COLO829 (cell line): ENCODE results near the gene SMIM13.
A peak's percentile ranks its signal among the peaks of the same experiment; 100 is the strongest.

ENCODE experiments used
- DNase-seq: peaks from one replicate; pipeline ENCODE4 v3.0.0; 2012; ENCODE audit warnings: low spot score

The SMIM13 gene

GRCh38 chr6:11160199-11160598 is 66.6 kb downstream of the SMIM13 start:
- DNase-seq = no peak

DNA sequence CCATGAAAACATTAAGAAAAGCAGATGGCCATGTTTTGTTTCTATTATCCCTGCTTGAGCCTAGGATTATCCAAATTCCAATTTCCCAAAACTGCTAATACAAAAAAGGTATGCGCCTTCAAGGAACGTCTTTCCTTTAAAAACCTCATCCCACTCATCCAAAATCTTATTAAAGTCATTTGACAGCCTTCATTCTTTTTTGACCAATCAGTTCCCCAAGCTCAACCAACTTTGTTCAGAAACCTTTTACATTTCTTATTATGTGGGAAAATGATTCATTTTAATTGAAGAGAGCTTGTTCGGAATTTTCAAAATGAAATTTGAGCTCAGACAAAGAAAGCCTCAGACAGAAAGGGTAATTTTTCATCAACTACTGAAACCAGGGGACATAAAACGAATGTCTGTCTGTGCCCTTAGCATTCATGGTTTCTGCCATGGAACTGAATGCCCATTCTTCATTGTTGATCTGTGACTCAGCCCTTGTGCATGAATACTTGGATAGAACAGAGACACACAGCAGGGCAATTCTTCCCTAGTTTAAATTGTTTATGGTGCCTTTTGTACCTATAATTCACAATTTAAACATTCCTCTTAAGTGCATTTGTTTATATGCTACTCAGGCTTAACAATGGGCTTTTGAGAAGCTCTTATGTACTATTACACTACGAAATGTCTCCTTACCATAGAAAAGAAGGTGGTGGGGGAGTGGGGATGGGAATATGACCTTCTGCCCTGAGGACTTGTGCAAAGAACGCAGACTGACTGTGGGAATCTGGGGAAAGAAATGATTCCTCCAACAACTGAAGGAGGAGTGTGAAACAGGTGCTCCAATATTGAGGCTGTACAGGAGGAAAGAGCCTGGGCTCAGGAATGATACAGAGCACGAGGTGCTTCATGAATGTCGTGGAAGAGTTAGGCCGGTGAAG is 67.7 kb downstream of the SMIM13 start:
- peak; percentile 99 for DNase-seq

DNA sequence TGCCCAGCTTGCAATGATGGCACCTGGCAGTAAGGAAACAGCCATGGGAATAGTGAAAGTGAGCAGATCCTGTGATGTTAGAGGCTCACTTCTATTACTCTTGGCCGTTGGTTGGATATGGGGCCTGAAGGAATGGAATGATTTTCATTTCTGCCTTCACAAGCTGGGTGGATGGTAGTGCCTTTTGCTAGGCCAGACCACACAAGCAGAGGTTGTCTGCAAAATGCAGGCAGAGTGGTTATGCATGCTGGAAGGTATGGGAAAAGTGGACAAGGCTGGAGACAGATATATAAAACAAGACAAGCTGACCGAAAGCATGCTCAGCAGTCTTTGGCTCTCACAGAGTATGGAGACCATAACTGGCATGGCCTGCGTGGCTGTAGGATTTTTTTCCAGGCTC is 68.6 kb downstream of the SMIM13 start:
- no peak for DNase-seq

DNA sequence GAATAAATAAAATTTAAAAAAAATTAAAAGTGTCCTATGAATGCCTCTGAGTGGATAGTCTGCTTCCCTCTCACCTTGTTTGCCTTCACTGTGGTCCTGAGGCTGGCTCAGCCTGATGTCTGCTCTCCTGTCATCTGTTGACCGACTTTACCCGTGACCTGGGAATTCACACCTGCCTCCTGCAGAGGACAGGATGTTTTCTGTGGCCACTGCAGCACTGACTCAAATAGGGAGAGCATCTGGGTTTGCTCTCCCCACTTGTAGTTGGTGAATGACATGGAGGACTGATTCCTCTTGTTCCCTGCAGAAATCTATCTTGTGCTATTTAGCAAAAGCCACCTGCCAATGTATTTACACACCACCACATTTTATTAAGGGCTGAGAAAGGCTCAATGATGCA is 70.3 kb downstream of the SMIM13 start:
- no peak for DNase-seq

DNA sequence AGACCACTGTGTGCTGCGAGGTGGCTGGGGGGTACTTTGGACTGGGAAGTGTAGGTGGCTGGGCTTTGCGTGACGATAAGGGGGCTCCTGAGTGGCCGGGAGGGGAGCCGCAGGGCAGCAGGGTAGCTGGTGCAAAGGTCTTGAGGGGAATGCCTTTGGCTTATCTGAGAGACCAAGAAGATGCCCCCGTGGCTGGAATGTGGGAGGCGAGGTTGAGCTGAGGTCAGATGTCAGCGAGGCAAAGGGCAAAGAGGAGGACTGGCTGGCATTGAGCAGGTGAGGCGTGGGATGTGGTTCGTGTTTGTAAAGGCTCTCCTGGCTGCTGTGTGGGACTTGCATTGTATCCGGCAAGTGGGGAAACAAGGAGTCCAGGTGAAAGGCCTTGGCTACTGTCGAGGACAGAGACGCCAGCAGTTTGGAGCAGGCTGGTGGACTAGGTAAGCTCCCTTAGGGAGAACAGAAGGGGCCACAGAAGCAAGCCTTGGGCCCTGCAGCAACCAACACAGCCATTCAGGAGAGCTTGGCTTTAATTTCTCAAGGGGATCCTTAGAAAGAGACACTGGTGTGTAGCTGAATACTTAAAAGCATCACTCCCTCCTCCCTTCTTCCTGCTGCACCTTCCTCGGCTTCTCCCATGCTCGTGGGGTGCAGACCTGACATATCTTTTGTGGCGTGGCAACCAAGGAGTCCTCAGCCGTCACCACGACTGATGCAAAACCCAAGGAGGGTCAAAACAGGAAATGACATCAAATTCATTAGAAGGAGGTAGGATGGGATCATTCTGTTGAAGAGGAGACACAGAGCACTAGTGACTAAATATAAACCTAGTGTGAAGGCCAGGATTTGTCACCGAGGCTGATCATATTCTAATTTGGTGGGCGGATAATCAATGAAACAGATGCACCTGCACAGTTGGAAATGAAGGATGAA is 71.3 kb downstream of the SMIM13 start:
- DNase-seq = no peak

DNA sequence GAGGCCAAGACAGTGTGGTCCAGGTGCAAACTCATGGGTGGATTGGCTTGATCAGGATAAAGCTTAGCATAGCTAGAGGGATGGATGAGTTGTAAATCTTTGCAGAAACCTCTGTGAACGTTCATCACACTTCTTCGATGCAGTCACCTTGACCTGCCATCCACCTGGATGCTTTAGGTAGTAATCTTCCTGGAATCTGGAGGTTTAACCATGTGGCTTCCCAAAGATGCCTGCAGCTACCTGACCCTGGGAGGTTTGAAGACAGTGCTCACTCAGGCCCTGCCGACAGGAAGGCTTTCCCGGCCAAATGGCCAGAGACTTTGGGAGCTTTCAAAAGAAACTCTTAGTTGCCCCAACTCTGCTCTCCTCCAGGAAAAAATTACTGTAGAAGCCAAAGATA is 73.3 kb downstream of the SMIM13 start:
- no peak for DNase-seq

GRCh38 chr6:11168091-11168635 is 74.5 kb downstream of the SMIM13 start:
- no peak for DNase-seq

- no peak for DNase-seq
These were observed 78.3 kb downstream of the SMIM13 start for GRCh38 chr6:11171952-11172351.

DNA sequence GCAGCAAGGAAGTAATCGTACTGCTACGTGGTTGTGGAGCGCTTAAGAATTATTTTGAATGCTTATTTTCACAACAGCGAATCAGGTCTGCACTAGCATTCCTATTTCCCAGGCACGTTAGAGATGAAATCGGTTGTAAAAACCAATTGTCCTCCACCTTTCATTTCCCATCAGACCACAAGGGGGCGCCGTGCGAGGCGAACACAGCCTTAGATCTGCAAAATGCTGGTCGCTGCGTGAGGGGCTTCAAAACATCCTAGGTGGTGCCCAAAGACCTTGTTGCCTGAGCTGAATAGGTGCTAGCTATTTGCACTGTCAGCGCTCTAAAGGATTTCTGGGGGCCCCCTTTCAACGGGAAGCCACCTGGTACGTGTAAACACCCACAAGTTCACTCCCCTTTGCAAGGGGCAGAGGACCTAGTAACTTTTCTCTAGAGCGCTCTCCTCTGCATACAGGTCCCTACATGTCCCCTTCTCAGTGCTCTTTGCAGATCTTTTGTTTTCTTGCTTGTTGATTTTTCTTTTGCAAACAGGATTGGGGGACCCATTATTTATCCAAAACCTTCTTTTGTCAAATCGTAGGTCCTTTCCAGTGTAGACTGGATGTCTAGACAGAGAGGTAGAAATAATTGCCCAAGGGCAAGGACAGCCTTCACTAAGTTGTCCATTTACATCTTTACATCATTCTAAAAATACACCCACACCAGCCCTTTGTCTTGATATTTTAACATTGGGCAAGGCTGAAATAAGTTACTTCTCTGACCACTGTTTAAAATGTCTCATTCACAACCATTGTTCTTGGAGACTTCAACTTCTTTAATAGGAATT is 79.1 kb downstream of the SMIM13 start:
- DNase-seq = peak; percentile 47

DNA sequence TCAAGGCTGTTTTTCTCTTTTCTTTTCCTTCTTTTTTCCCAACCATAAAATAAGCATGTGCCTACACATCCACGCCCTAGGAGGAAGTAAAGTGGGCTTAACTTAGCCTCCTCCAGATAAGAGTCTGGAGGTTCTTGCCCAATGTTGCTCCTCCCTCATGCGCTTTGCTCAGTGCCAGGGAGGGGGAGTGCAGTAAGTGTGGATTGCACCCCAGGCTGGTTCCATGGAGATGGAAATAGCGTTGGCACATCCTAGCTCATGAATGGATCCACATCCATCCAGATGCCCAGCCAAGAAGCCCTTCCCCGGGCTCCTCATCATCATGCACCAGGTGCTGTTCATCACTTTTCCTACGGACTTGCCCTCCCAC is 80.6 kb downstream of the SMIM13 start:
- no peak for DNase-seq

DNA sequence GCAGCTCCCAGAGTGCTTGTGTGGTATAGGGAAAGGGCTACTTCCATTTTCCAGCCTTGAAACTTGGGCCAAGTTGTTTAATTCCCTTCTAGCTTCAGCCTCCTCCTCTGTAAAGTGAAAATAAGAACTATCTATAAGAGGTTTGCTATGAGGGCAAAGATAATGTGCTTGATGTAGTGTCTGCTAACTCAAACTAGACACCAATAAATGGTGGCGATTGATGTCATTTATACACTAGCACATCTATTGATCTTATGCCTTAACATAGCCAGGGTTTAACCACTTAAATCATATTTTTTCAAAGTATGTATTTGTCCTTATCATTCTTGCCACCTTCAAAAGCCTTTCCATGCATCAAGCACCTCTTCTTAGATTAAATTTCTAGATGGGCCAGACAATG is 83.6 kb downstream of the SMIM13 start:
- DNase-seq = no peak

DNA sequence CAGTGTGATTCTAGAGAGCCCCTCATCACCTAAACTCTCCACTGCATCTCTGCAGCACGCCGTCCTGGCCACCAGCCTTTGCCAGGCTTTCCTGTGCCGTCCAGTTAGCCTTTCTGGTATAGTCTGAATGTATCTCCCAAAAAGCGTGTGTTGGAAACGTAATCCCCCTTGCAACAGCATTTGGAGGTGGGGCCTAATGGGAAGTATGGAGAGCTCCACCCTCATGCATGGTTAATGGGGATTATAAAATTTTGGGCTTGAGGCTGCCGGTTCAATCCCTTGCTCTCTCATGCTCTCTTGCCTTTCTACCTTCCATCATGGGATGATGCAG is 85.4 kb downstream of the SMIM13 start:
- DNase-seq = no peak

DNA sequence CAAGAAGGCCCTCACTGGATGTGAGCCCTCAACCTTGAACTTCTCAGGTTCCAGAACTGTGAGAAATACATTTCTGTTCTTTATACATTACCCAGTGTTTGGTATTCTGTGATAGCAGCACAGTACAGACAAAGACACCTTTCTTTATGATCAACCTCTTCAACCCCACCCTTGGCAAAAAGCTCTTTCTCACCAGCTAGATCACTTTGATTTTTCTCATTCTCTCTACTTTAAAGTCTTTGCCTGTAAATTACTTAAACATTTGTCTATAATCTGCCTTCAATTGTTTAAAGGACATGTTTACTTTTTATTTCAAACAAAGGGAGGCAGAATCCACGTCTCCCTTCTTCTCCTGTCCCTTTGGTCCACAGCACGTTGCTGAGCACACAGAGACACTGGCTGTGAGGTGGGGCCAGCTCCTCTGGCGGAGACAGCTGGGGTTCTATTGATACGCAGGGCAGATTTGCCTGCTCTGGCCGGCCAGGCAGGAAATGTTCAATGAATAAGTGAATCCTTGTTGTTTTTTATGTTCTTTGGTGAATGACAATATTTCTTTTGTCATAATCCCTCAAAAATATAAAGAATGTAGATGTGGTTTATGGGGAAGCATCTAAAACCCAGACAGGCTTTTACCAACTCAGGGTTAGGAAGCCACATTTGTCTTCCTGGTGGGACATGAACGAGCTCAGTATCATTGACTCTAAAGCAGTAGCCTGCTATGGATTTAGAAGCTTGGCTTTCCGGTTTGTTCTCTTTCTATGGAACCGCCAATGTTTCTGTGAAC is 86.0 kb downstream of the SMIM13 start:
- DNase-seq = peak; percentile 71

DNA sequence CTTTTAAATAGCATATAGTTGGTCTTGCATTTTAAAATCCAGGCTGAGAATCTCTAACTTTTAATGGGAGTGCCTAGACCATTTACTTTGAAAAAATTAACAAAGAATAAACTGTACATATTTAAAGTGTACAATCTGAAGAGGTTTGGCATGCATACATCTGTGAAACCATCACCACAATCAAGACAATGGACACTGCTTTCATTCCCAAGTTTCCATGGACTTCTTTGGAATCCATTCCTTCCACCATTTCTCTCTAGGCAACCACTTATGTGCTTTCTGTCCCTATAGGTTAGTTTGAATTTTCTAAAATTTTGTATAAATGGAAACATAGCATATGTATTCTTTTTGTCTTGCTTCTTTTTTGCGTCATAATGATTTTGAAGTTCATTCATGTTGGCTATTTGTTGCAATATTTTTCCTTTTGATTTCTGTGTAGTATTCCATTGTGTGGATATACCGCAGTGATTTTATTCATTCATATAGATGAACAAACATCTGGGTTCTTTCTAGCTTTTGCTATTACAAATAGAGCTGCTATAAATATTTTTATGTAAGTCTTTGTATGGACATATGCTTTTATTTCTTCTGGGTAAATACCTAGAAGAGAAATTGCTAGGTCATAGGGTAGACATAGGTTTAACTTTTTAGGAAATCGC is 88.0 kb downstream of the SMIM13 start:
- no peak for DNase-seq

DNA sequence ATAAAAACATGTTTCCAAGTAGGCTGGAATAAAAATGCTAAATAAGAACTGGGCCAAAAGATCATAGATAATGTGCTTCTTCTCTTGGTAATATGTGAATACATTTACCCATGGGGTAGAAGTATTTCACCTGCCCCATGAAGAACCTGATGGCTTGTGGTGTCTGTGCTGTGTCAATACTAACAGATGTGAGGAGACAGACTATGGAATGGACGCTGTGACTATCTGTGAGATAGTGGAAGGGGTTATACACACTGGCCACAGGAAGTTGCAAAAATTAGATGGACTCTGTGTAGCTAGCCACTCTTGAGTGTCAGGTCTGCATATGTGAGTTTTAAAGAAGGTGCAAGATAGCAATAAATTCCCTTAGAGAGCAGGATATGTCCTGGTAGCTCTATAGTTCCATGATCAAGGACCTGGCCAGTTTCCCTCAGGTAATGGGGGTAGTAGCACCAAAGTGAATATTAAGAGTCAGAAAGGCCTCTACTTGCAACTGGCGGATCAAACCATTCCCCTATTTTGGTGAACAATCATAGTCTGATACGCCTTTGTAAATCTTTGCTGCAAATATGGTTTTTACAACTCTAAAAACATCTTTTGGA is 90.2 kb downstream of the SMIM13 start:
- no peak for DNase-seq

GRCh38 chr6:11185204-11185842 is 91.7 kb downstream of the SMIM13 start:
- DNase-seq = no peak

DNA sequence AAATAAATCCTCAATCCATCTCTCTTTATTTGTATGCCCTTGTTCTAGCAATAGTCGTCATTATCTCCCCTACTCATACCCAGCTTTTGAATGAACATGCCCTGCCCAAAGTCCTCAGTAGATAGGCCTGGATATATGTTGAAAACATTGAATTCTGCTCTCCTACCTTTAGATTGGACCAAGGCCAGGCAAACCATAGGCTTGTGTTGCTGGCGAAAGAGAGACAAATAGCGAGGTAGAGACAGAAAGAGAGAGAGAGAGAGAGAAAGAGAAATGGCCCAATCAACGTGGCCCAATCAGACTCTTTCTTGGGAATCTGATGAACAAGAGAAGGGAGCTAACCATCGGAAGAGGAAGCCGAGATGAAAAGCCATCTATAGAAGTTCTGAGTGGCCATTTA is 93.7 kb downstream of the SMIM13 start:
- DNase-seq = no peak
